Trophoblast cell (in vitro differentiated cells and primary cell): ENCODE measurements around the gene APCDD1L.

Experiments used
- DNase-seq, 2 donors: peaks; one replicate each; pipeline ENCODE4 v3.0.0-alpha.2; 2016
- H2AFZ ChIP-seq: 2 replicates; pipeline ENCODE4 v1.6.1; 2013; ENCODE audit warnings: low read length, moderate library complexity, mild to moderate bottlenecking; ENCODE audit not compliant: insufficient read depth, poor library complexity
- H2AK5ac ChIP-seq: 2 replicates; pipeline ENCODE4 v1.6.1; 2013; ENCODE audit warnings: mild to moderate bottlenecking, low read length
- H2BK120ac ChIP-seq: 2 replicates; pipeline ENCODE4 v1.6.1; 2013; ENCODE audit warnings: low read length, mild to moderate bottlenecking, moderate library complexity; ENCODE audit not compliant: insufficient read depth, poor library complexity
- H2BK12ac ChIP-seq: 2 replicates; pipeline ENCODE4 v1.6.1; 2013; ENCODE audit warnings: mild to moderate bottlenecking, low read length, moderate library complexity
- H2BK5ac ChIP-seq: 2 replicates; pipeline ENCODE4 v1.6.1; 2013; ENCODE audit warnings: low read length, low read depth, moderate library complexity, mild to moderate bottlenecking; ENCODE audit not compliant: poor library complexity
- H3K14ac ChIP-seq: 2 replicates; pipeline ENCODE4 v1.6.1; 2013; ENCODE audit warnings: mild to moderate bottlenecking, low read length
- H3K18ac ChIP-seq: 2 replicates; pipeline ENCODE4 v1.6.1; 2013; ENCODE audit warnings: mild to moderate bottlenecking, low read length
- H3K23ac ChIP-seq: 2 replicates; pipeline ENCODE4 v1.6.1; 2013; ENCODE audit warnings: low read length
- H3K27ac ChIP-seq: 2 replicates; pipeline ENCODE4 v1.5.1; 2013; ENCODE audit warnings: low read depth, mild to moderate bottlenecking, inconsistent platforms, low read length, moderate library complexity
- H3K27me3 ChIP-seq: 2 replicates; pipeline ENCODE4 v1.6.1; 2013; ENCODE audit warnings: inconsistent platforms, mild to moderate bottlenecking, low read length, moderate library complexity; ENCODE audit not compliant: insufficient read depth
- H3K36me3 ChIP-seq, 2 experiments: 1 replicate in 1 of 2; 2 replicates in 1 of 2; pipeline ENCODE4 v1.6.1; 2013; ENCODE audit warnings: low read length in 2 of 2, mild to moderate bottlenecking in 2 of 2, moderate library complexity in 1 of 2; ENCODE audit not compliant: insufficient read depth in 2 of 2, control insufficient read depth in 1 of 2
- H3K4ac ChIP-seq: 2 replicates; pipeline ENCODE4 v1.6.1; 2013; ENCODE audit warnings: low read depth, mild to moderate bottlenecking, low read length, moderate library complexity
- H3K4me1 ChIP-seq, 2 experiments: 1 replicate in 1 of 2; 2 replicates in 1 of 2; pipeline ENCODE4 v1.6.1; 2013; ENCODE audit warnings: low read length in 2 of 2, mild to moderate bottlenecking in 2 of 2, moderate library complexity in 1 of 2; ENCODE audit not compliant: insufficient read depth in 2 of 2, control insufficient read depth in 1 of 2
- H3K4me2 ChIP-seq: 2 replicates; pipeline ENCODE4 v1.6.1; 2013; ENCODE audit warnings: inconsistent platforms, mild to moderate bottlenecking, low read length, moderate library complexity
- H3K4me3 ChIP-seq: 2 replicates; pipeline ENCODE4 v1.5.1; 2013; ENCODE audit warnings: mild to moderate bottlenecking, low read depth, low read length, inconsistent platforms
- H3K79me1 ChIP-seq: one replicate; pipeline ENCODE4 v1.6.1; 2013; ENCODE audit warnings: low read length
- H3K79me2 ChIP-seq: 2 replicates; pipeline ENCODE4 v1.6.1; 2013; ENCODE audit warnings: low read length, mild to moderate bottlenecking; ENCODE audit not compliant: control insufficient read depth, insufficient read depth, poor library complexity
- H3K9ac ChIP-seq: 2 replicates; pipeline ENCODE4 v1.6.1; 2013; ENCODE audit warnings: mild to moderate bottlenecking, low read length
- H3K9me3 ChIP-seq: 2 replicates; pipeline ENCODE4 v1.6.1; 2013; ENCODE audit warnings: low read depth, mild to moderate bottlenecking, control low read depth, inconsistent platforms, low read length; ENCODE audit not compliant: insufficient read depth
- H4K12ac ChIP-seq: 2 replicates; pipeline ENCODE4 v1.6.1; 2013; ENCODE audit warnings: low read depth, mild to moderate bottlenecking, low read length, moderate library complexity
- H4K8ac ChIP-seq: 2 replicates; pipeline ENCODE4 v1.6.1; 2013; ENCODE audit warnings: low read depth, mild to moderate bottlenecking, low read length, moderate library complexity
- H4K91ac ChIP-seq: one replicate; pipeline ENCODE4 v1.6.1; 2013; ENCODE audit warnings: low read depth, mild to moderate bottlenecking, low read length, moderate library complexity
- WGBS: extraction: QIAGEN DNeasy Blood & Tissue Kit; methylation state at CpG from one replicate; pipeline ENCODE4 v1.1.7; 2013; ENCODE audit warnings: missing lambda C conversion rate; ENCODE audit not compliant: insufficient read length, insufficient coverage; ENCODE audit errors: extremely low coverage; 5-methylcytosine and 5-hydroxymethylcytosine counted together

APCDD1L gene

GRCh38 chr20:58504566-58504965 lies 10.6 kb downstream of the APCDD1L start:
- Histone ChIP-seq H3K4me3 (no peak overlapping the region), H2AK5ac (no peak overlapping the region), H3K14ac (no peak overlapping the region), H3K23ac (no peak overlapping the region), H4K12ac (no peak overlapping the region), H2BK5ac (no peak overlapping the region), H3K79me1 (no peaks in the 10 kb centered on the region), H2AFZ (no peak overlapping the region), H3K9ac (no peak overlapping the region), H2BK120ac (no peak overlapping the region), H3K4ac (no peak overlapping the region), H4K8ac (no peak overlapping the region), H3K27ac (no peak overlapping the region), H3K18ac (no peak overlapping the region), H3K4me1 (no peaks in the 10 kb centered on the region), H3K9me3 (peaks cover 31% of the 10 kb centered on the region), H3K36me3 (peaks cover 0 to 2% of the 10 kb centered on the region in 2 experiments), H2BK12ac (no peak overlapping the region), H3K27me3 (no peaks in the 10 kb centered on the region), H3K79me2 (no peaks in the 10 kb centered on the region), H4K91ac (no peak overlapping the region), H3K4me2 (no peak overlapping the region)
- WGBS = no CpG with 5 or more reads among the region's 3 CpGs
- no peak for DNase-seq

- Histone ChIP-seq H2AK5ac (no peak overlapping the region), H3K27ac (no peak overlapping the region), H3K27me3 (no peaks in the 10 kb centered on the region), H2BK120ac (no peak overlapping the region), H3K4me2 (no peak overlapping the region), H2BK12ac (no peak overlapping the region), H3K9ac (no peak overlapping the region), H3K4me3 (no peak overlapping the region), H3K23ac (no peak overlapping the region), H3K9me3 (peaks cover 33% of the 10 kb centered on the region), H3K79me1 (no peaks in the 10 kb centered on the region), H3K18ac (no peak overlapping the region), H4K12ac (no peak overlapping the region), H3K14ac (no peak overlapping the region), H3K79me2 (no peaks in the 10 kb centered on the region), H2BK5ac (no peak overlapping the region), H4K8ac (no peak overlapping the region), H3K4me1 (no peaks in the 10 kb centered on the region), H3K4ac (no peak overlapping the region), H4K91ac (no peak overlapping the region), H2AFZ (no peak overlapping the region), H3K36me3 (peaks cover 0 to under 1% of the 10 kb centered on the region in 2 experiments)
- DNase-seq = no peak
- WGBS = no CpG with 5 or more reads among the region's 1 CpG
These were observed 11.5 kb downstream of the APCDD1L start for GRCh38 chr20:58503668-58504067.

GRCh38 chr20:58500256-58500655 lies 14.9 kb downstream of the APCDD1L start:
- H3K18ac ChIP-seq = no peak overlapping the region
- no peak overlapping the region for H2AFZ ChIP-seq
- H2BK5ac ChIP-seq = no peak overlapping the region
- H4K91ac ChIP-seq = no peak overlapping the region
- H3K4me1 ChIP-seq = no peaks in the 10 kb centered on the region
- no peaks in the 10 kb centered on the region for H3K79me1 ChIP-seq
- DNase-seq = no peak
- no peak overlapping the region for H4K8ac ChIP-seq
- H2BK12ac ChIP-seq = no peak overlapping the region
- H3K36me3 ChIP-seq = no peaks in the 10 kb centered on the region
- H3K4ac ChIP-seq = no peak overlapping the region
- H2BK120ac ChIP-seq = no peak overlapping the region
- H3K4me2 ChIP-seq = no peak overlapping the region
- no peak overlapping the region for H3K4me3 ChIP-seq
- no peak overlapping the region for H3K9ac ChIP-seq
- no peak overlapping the region for H2AK5ac ChIP-seq
- H3K9me3 ChIP-seq = peaks cover 25% of the 10 kb centered on the region
- H4K12ac ChIP-seq = no peak overlapping the region
- no peak overlapping the region for H3K27ac ChIP-seq
- no CpG with 5 or more reads among the region's 7 CpGs for WGBS
- no peaks in the 10 kb centered on the region for H3K79me2 ChIP-seq
- H3K14ac ChIP-seq = no peak overlapping the region
- no peaks in the 10 kb centered on the region for H3K27me3 ChIP-seq
- no peak overlapping the region for H3K23ac ChIP-seq

- Histone ChIP-seq H2BK12ac (no peak overlapping the region), H3K36me3 (no peaks in the 10 kb centered on the region), H3K18ac (no peak overlapping the region), H4K8ac (no peak overlapping the region), H3K27me3 (no peaks in the 10 kb centered on the region), H3K79me1 (no peaks in the 10 kb centered on the region), H4K91ac (no peak overlapping the region), H3K23ac (no peak overlapping the region), H2BK5ac (no peak overlapping the region), H3K4me2 (no peak overlapping the region), H2AK5ac (no peak overlapping the region), H3K4me3 (no peak overlapping the region), H3K4ac (no peak overlapping the region), H2AFZ (no peak overlapping the region), H3K14ac (no peak overlapping the region), H3K9ac (no peak overlapping the region), H4K12ac (no peak overlapping the region), H3K4me1 (no peaks in the 10 kb centered on the region), H2BK120ac (no peak overlapping the region), H3K9me3 (peaks cover 19% of the 10 kb centered on the region), H3K79me2 (no peaks in the 10 kb centered on the region), H3K27ac (no peak overlapping the region)
- WGBS = no CpG with 5 or more reads among the region's 9 CpGs
- no peak for DNase-seq
These were observed 16.6 kb downstream of the APCDD1L start for GRCh38 chr20:58498470-58499068.
